Fibroblast of skin of scalp (primary cell): ENCODE data around the gene DOK1.

Experiments used
- DNase-seq: peaks from one replicate; pipeline ENCODE4 v3.0.0-alpha.2; 2013

DOK1 gene

GRCh38 chr2:74571058-74571457 is 16.5 kb downstream of the DOK1 start:
- no peak for DNase-seq

- no peak for DNase-seq
Observed at GRCh38 chr2:74572178-74572925, 17.8 kb downstream of the DOK1 start.

DNA sequence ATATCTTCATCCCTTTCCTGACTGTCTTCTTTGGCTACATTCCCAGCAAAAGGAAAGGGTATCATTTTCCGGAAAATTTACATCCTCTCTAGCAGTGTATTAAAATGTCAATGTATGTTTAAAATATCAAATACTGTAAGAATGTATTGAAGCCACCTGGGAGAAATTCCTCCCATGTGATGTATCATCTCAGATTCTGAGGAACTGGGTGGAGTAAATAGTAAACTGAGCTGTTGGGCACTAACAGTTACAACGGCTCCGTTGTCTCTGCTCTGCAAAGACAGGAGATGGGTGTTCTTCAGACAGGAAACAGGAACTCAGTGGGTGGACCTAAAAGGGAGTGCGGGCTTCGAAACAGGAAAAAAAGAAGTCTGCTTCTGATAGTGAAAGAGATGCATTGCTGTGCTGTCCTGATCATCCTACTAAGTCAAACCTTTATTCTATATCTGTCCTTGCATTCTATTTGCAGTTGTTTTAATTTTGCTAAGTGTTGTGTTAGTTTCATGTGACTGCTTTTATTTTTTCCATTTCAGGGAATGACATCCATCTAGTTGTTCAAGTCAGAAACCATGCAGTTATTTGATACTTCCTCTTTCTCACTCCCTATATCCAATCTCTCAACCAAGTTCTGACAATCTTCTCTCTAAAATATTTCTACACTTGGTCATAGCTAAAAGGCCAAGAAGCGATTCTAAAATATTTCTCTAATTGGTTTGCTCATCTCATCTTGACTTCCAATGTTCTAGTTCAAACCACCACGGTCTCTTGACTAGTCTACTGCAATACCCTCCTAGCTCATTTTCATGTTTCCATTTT is 19.4 kb downstream of the DOK1 start:
- DNase-seq: peak; percentile 66

DNA sequence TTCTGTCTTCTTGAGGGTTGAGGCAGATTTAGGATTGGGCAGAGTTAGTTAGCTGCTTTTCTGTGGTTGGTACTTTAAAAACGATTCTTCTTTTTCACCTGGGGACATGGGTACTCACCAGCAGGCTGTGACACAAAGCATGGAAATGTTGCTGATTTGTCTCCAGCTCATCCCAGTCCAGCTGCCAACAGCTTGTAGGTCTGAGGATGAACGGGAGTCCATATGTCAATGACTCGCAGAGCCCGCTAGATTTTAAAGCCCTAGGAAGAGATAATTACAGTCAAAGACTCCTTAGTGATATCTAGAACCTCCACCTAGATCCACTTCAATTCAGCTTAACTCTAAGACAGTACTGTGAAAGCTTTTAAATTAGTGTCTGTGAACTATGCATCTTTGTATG is 20.8 kb downstream of the DOK1 start:
- DNase-seq: no peak

GRCh38 chr2:74576211-74576862 is 21.8 kb downstream of the DOK1 start:
- DNase-seq: no peak

- peak; percentile 78 for DNase-seq
Observed at GRCh38 chr2:74576863-74577229, 22.3 kb downstream of the DOK1 start.

DNA sequence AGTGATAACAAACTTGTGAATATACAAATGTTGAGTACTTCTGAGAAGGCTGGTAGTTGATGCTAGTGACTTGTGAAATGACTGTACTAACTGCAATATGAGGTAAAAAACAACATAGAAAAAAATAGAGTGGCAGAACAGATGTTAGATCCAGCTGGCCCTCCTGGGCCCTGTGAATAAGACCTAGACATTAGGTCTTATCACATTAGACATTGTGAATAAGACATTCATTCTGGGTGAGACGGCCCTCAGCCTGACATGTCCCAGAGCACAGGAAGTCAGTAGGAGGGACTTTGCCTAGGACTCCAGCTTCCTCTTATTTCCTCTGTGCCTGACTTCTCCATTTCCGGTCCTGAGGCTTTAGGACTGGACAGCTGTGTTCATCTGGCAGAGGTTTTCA is 22.9 kb downstream of the DOK1 start:
- no peak for DNase-seq

GRCh38 chr2:74578408-74578807 is 23.9 kb downstream of the DOK1 start:
- no peak for DNase-seq

DNA sequence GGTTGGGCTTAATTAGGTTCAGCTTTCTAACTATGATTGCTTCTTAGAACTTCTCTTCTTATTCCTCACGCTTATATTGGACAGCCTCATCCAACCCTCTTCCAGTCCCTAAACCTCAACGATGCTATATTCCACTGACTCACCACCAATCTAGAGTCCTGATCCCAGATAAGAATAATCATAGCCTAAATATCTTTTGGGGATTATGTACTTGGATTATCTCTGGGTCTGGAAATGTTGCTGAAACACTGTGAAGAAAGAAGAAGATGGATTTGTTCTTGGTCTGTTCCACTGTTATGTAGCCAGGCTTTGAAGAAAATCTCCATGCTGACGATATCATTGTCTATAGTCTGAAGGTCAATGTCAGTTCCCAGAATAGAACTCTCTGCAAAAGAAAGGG is 26.9 kb downstream of the DOK1 start:
- no peak for DNase-seq

- no peak for DNase-seq
Observed at GRCh38 chr2:74582184-74582583, 27.7 kb downstream of the DOK1 start.

- peak; percentile 88 for DNase-seq
Observed at GRCh38 chr2:74583504-74583903, 29.0 kb downstream of the DOK1 start.

GRCh38 chr2:74584088-74584645 is 29.6 kb downstream of the DOK1 start:
- peak; percentile 58 for DNase-seq

GRCh38 chr2:74585406-74586185 is 31.1 kb downstream of the DOK1 start:
- peak; percentile 33 for DNase-seq

- peak; percentile 78 for DNase-seq
Observed at GRCh38 chr2:74587664-74588277, 33.3 kb downstream of the DOK1 start.

- DNase-seq: no peak
Observed at GRCh38 chr2:74588664-74589063, 34.1 kb downstream of the DOK1 start.

GRCh38 chr2:74593826-74594772 is 39.6 kb downstream of the DOK1 start:
- no peak for DNase-seq

DNA sequence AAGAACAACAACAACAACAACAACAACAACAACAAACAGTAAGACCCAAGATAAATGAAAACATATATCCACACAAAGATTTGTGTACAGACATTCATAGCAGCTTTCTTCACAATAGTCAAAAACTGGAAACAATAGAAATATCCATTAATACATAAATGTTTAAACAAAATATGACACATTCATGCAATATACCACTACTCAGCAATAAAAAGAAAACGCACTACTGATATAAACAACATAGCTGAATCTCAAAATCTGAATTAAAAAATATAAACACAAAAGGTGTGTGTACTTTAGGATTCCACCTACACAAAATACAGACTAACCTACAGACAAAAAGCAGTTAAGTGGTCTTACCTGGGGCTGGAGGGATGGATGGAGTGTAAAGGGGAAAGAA is 42.1 kb downstream of the DOK1 start:
- no peak for DNase-seq

GRCh38 chr2:74597410-74597809 is 42.9 kb downstream of the DOK1 start:
- DNase-seq: no peak

DNA sequence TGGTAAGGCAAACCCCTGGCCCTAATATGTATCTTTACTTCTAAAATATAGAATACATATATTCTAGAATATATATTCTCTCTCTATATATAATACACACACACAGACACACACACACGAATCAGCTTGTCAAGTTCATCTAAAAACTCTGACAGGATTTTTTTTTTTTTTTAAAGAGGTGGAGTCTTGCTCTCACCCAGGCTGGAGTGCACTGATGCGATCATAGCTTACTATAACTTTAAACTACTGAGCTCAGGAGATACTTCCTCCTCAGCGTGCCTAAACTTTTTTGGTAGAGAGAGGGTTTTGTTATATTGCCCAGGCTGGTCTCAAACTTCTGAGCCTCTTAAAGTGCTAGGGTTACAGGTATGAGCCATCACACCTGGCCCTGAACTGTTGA is 45.2 kb downstream of the DOK1 start:
- DNase-seq: no peak

- DNase-seq: peak; percentile 44
Observed at GRCh38 chr2:74602586-74603281, 48.2 kb downstream of the DOK1 start.
